D721Med (cell line): ENCODE results near the gene UPF3A.

Experiments used
- DNase-seq: peaks from one replicate; pipeline ENCODE4 v3.0.0; 2011; ENCODE audit warnings: low spot score; ENCODE audit not compliant: insufficient read length
- FAIRE-seq: peaks from 2 replicates; lab custom pipeline; 2011; peaks lifted over from hg19 to GRCh38; lab: Jason Lieb, UNC
- CTCF ChIP-seq: IDR thresholded peaks from 2 replicates; pipeline ENCODE4 v1.5.1; 2012; ENCODE audit warnings: mild to moderate bottlenecking, control low read depth; ENCODE audit not compliant: insufficient read depth; ENCODE audit errors: missing control alignments

The UPF3A gene

GRCh38 chr13:114286808-114287207 is 5.4 kb downstream of the UPF3A start:
- no peak for DNase-seq
- no peak for FAIRE-seq
- no peak for TF ChIP-seq CTCF

DNA sequence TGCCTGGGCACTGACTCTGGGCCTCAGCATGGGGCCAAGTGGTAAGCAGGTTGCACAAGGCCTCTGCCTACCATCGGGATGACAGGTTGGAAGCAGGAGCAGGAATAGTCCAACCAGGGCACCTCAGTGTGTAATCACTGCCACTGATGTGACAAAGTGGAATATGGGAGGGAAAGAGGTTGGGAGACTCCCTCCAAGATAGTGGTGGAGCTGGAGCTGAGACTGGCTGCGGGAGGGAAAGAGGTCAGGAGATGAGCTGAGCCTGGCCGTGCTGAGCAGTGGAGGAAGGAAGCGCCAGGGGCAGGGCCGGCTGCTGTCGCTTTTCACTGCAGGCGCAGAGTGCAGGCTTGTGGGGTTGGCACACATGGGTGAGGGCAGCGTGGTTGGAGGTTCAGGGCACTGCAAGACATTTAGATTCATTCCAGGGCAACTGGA is 6.8 kb downstream of the UPF3A start:
- DNase-seq (no peak), FAIRE-seq (no peak)
- TF ChIP-seq CTCF, result no peak

DNA sequence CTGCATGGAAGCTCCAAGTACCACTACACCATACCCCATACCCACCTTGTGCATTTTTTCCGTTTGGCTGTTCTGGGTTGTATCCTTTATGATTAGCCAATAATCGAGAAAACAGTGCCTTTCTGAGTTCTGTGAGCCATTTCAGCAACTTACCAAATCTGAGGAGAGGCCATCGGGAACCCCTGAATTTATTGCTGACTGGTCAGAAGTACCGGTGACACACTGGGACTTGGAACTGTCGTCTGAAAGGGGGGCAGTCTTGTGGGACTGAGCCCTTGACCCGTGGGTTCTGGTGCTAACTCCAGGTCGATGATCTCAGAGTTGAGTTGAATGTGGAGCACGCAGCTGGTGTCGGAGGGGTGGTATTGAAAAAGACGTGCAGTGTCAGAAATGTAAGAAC is 15.0 kb downstream of the UPF3A start:
- FAIRE-seq, result no peak
- TF ChIP-seq CTCF, result no peak
- no peak for DNase-seq

- FAIRE-seq, result no peak
- DNase-seq, result no peak
- TF ChIP-seq CTCF, result no peak
Measured at GRCh38 chr13:114296902-114297301, 15.5 kb downstream of the UPF3A start.

- FAIRE-seq (no peak), DNase-seq (no peak)
- TF ChIP-seq CTCF, result no peak
Measured at GRCh38 chr13:114298866-114299265, 17.5 kb downstream of the UPF3A start.

- FAIRE-seq, result no peak
- TF ChIP-seq CTCF, result no peak
- no peak for DNase-seq
Measured at GRCh38 chr13:114299604-114300305, 18.4 kb downstream of the UPF3A start.

- TF ChIP-seq CTCF, result no peak
- FAIRE-seq (no peak), DNase-seq (no peak)
Measured at GRCh38 chr13:114303700-114304327, 22.4 kb downstream of the UPF3A start.
